ENCODE data around the gene GFI1.
"Not testable (repeated sequence)": the region's sequence is repeated elsewhere in the genome, so short reads cannot be mapped to it uniquely, and the experiment has no call there.

The GFI1 gene

DNA sequence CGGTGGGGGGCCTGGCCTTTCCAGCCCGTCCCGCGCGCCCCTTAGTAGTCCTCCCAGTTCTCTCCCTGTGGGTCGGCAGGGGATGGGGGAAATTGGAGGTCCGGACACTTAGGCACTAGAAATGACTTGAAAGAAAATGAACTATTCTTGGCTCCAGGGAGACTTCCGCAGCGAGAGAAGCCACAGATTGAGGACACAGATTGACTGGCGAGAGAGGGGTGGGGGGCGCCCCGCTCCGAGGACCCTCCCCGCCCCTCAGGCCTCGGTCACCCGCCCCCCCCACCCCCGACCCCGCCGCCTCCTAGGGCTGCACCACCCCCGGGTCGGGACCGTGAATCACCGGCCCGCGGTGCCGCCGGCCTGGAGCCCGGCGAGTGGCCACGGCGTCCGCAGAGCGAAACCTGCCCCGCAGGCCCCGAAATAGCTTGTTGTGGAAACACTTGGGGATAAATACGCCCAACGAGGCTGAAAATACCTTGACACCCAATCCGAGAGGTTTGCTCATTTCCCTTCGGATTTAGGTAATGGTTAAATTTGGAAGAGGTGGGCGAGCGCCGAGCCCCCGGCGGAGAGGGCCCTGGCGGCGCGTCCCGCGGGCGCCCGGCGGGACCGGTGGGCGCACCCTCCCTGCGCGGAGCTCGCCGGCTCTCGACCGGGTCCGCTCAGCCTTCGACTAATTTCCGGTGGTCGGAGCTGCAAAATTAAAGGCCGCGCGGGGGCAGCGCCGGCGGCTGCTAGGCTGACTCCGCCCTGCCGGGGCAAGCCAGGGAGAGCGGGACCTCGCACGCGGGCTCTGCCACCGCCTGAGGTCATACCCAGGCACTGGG lies at the start of gene GFI1:
TSS of gene GFI1 (minus strand) at position 675 of the 827 bp plus-strand sequence. CDS start 3,438 bp downstream, outside the sequence.
- peak; percentile 79 to 84 for DNase-seq

GRCh38 chr1:92532371-92532770 lies 45.6 kb upstream of the GFI1 start:
- DNase-seq: not testable (repeated sequence)

DNA sequence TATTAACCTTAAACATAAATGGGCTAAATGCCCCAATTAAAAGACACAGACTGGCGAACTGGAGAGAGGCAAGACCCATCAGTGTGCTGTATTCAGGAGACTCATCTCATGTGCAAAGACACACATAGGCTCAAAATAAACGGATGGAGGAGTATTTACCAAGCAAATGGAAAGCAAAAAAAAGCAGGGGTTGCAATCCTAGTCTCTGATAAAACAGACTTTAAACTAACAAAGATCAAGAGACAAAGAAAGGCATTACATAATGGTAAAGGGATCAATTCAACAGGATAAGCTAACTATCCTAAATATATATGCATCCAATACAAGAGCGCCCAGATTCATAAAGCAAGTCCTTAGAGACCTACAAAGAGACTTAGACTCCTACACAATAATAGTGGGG lies 45.2 kb upstream of the GFI1 start:
- not testable (repeated sequence) for DNase-seq

GRCh38 chr1:92527670-92528069 lies 40.9 kb upstream of the GFI1 start:
- no peak for DNase-seq

DNA sequence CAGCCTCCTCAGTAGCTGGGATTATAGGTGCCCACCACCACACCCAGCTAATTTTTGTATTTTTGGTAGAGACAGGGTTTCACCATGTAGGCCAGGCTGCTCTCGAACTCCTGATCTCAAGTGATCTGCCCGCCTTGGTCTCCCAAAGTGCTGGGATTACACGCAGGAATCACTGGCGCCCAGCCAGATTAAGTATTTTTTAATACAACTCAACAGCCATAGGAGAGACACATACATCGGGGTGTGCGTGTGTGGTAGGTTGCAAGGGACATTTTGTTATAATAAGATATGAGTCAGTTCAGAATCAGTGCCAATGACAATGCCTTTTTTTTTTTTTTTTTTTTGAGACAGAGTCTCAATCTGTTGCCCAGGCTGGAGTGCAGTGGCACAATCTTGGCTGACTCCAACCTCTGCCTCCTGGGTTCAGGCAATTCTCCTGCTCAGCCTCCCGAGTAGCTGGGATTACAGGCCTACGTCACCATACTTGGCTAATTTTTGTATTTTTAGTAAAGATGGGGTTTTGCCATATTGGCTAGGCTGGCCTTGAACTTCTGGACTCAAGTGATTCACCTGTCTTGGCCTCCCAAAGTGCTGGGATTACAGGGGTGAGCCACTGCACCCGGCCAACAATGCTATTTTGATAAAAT lies 38.3 kb upstream of the GFI1 start:
- DNase-seq: not testable (repeated sequence)

- DNase-seq: no peak
Measured at GRCh38 chr1:92519043-92519442, 32.3 kb upstream of the GFI1 start.

DNA sequence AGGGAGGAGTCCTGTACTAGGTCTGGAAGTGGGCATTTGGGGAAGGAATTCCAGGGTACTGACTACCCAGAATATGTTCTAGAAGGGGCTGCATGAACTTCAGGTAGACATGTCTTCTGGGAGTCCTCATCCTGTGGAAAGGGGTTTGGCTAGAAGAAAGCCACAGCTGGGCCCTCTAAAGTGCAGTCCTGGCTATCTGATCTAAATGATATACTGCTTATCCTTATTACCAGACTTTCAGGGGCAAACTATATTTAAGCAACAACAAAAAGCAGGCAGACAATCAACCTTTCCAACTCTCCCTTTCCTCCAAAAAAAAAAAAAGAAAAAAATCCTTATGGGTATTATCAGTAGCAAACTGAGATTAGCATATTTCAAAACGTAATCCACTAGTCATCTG lies 29.8 kb upstream of the GFI1 start:
- DNase-seq: no peak

DNA sequence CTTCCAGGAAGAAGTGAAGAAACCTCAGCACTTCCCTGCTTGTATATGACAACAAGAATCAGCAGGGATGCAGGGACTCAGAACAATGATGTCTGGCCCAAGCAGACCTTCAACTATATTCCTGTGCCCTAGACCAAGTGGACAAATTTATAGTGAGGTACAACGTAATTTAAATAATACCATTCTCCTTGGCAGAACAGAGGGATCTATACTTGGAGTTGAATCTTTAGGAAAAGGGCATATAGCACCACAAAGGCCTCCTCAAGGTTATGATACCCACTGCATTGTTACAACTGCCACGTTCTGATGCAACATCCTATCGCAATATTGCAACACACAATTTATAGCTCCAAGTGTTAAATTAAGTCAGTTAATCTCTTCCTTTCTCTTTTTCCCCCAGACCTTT lies 29.1 kb upstream of the GFI1 start:
- DNase-seq: no peak

- DNase-seq: no peak
Measured at GRCh38 chr1:92511541-92511940, 24.8 kb upstream of the GFI1 start.

GRCh38 chr1:92509619-92510018 lies 22.9 kb upstream of the GFI1 start:
- DNase-seq: no peak

DNA sequence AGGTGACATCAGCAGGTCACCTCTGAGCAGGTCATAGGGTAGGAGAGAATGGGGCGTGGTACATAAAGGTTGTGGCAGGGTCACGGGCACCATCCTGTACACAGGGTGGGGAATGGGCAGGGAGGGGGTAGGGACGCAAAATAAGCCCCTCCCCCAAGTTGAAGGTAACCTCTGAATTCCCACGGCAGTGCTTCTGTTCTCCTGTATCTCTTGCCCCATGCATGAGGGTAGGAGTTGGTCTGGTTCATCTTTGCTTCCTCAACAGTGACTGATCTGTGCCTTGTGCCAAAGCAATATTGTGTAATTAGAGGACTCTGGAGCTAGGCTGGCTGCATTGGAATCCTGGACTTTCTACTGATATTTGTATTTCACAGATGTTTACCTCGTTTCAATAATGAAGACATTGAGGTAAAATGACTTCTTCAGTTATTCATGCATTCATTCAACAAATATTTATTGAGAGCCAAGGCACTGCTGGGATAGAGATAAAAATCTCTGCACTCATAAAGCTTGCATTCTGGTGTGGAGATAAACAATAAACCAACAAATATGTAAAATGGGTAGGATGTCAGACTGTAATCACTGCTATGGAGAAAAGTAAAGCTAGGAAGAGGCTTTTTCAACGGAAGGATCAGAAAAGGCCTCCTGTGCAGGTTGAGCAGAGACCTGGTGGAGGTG lies 18.4 kb upstream of the GFI1 start:
- no peak for DNase-seq

GRCh38 chr1:92504291-92505014 lies 17.7 kb upstream of the GFI1 start:
- no peak for DNase-seq

DNA sequence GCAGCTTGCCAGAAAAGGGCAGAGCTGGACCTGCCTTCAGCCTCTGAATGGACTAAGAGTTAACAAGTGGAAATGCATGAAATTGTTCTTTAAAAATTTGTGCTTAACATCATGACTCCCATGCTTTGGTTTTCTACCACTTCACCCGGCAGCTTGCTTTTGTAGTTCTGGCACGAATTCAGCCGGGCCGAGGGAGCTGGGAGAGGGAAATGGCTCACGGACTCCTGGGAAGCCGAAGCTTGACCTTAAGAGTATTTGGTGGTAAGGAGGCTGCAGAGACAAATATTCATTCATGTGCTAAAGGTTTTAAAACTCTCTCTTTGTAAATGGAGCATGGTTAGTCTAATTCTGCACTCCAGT lies 17.2 kb upstream of the GFI1 start:
- no peak for DNase-seq

GRCh38 chr1:92503043-92503925 lies 16.6 kb upstream of the GFI1 start:
- DNase-seq: no peak

- DNase-seq: no peak
Measured at GRCh38 chr1:92502247-92502646, 15.5 kb upstream of the GFI1 start.

GRCh38 chr1:92500552-92500951 lies 13.8 kb upstream of the GFI1 start:
- DNase-seq: no peak

GRCh38 chr1:92495392-92496063 lies 8.8 kb upstream of the GFI1 start:
- DNase-seq: no peak

DNA sequence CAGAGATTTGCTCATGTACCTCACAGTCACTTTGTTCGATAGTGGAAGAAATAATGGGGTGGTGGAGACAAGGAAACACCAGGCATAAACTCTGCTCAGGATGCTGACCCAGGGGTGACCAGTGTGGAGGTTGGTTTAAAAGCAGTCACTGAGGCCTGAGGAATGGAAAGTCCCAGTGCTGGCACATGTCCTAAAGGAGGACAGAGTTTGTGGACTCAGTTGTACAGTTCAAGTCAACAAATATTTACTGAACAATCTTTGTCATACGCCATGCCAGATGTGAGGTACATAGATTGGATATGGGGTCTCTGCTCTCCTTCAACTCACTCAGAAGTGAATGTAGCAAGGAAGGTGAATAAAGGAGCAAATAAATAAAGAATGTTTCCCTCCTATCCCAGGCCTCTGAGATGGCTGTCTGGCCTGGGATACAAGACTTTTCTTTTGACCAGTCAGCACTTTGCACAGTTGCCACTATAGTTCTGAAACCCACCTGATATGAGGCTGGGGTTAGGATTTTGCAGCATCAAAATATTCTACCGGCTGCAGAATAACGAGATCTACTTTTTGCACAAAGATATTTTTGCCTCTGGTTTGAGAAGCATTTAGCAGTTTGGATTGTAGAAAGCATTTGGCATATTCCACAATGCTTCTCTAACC lies 7.9 kb upstream of the GFI1 start:
- DNase-seq: no peak

DNA sequence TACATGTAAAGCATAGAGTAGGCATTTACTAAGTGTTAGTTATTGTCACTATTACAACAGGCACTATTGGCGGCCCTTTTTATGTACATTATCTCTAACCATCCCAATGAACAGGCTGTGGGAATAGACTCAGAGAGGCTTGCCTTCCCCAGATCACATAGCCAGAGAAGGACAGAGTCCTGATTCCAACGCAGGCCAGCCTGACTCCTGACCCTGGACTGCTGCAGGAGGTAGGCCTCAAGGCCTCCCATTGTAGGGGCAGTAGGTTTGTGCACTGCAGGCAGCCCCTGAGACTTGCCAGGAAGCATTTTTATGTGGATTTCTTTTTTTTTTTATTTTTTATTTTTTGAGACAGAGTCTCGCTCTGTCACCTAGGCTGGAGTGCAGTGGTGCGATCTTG lies 6.4 kb upstream of the GFI1 start:
- DNase-seq: no peak

GRCh38 chr1:92488832-92489231 lies 2.1 kb upstream of the GFI1 start:
- no peak for DNase-seq

DNA sequence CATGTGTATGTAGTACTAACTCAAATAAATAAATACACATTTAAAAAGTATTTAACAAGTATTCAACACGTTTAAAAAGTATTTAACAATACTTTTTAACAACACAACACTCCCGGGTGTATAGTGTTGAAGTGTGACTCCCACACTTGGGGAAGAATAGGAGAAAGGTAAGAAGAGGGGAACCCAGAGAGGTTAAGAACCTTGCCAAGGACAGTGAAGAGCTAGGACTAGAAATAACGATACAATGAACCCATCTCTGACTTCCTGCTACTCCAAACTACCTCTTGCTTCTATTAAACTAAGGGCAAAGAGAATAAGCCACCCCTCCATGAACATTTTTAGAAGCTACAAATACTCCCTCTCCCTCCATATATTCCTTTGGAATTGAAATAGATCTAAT lies 1.7 kb upstream of the GFI1 start:
- DNase-seq: no peak
